HG03103 (cell line): ENCODE measurements around the gene CHD9.

Experiments
- ATAC-seq: cut with Tn5 transposase; IDR thresholded peaks from one replicate; pipeline ENCODE4 v1.9.1; 2021; ENCODE audit warnings: low read depth; ENCODE audit not compliant: unreplicated experiment

CHD9 gene

GRCh38 chr16:53191413-53191812, 136.6 kb downstream of the CHD9 start:
- ATAC-seq, result no peak

- ATAC-seq, result no peak
These were observed 144.1 kb downstream of the CHD9 start for GRCh38 chr16:53198933-53199332.

GRCh38 chr16:53201900-53202299, 147.1 kb downstream of the CHD9 start:
- ATAC-seq, result no peak

GRCh38 chr16:53202398-53202797, 147.6 kb downstream of the CHD9 start:
- ATAC-seq, result no peak

GRCh38 chr16:53207810-53208752, 153.3 kb downstream of the CHD9 start:
- ATAC-seq, result peak; percentile 85

- ATAC-seq, result no peak
These were observed 154.6 kb downstream of the CHD9 start for GRCh38 chr16:53209429-53209828.

GRCh38 chr16:53209877-53210276, 155.1 kb downstream of the CHD9 start:
- no peak for ATAC-seq

GRCh38 chr16:53211253-53211652, 156.5 kb downstream of the CHD9 start:
- no peak for ATAC-seq

GRCh38 chr16:53212893-53213223, 158.1 kb downstream of the CHD9 start:
- no peak for ATAC-seq

GRCh38 chr16:53213542-53213941, 158.8 kb downstream of the CHD9 start:
- no peak for ATAC-seq

- ATAC-seq, result no peak
These were observed 162.0 kb downstream of the CHD9 start for GRCh38 chr16:53216798-53217197.

- ATAC-seq, result no peak
These were observed 164.6 kb downstream of the CHD9 start for GRCh38 chr16:53219371-53219770.

GRCh38 chr16:53219795-53220454, 165.1 kb downstream of the CHD9 start:
- no peak for ATAC-seq

- no peak for ATAC-seq
These were observed 165.8 kb downstream of the CHD9 start for GRCh38 chr16:53220585-53220984.

- no peak for ATAC-seq
These were observed 170.3 kb downstream of the CHD9 start for GRCh38 chr16:53224951-53225533.

- no peak for ATAC-seq
These were observed 178.2 kb downstream of the CHD9 start for GRCh38 chr16:53232826-53233529.

GRCh38 chr16:53234836-53235235, 180.0 kb downstream of the CHD9 start:
- ATAC-seq, result no peak

GRCh38 chr16:53235851-53236250, 181.1 kb downstream of the CHD9 start:
- no peak for ATAC-seq

- ATAC-seq, result no peak
These were observed 194.5 kb downstream of the CHD9 start for GRCh38 chr16:53249331-53249730.

GRCh38 chr16:53257001-53257400, 202.2 kb downstream of the CHD9 start:
- ATAC-seq, result no peak

- no peak for ATAC-seq
These were observed 204.0 kb downstream of the CHD9 start for GRCh38 chr16:53258809-53259208.
